Activated CD4-positive, alpha-beta T cell treated with anti-CD3 and anti-CD28 coated beads for 1 hour (primary cell): ENCODE results near the gene KANK4.

ENCODE experiments used
- DNase-seq: peaks from one replicate; pipeline ENCODE4 v3.0.0-alpha.2; 2020

The KANK4 gene

DNA sequence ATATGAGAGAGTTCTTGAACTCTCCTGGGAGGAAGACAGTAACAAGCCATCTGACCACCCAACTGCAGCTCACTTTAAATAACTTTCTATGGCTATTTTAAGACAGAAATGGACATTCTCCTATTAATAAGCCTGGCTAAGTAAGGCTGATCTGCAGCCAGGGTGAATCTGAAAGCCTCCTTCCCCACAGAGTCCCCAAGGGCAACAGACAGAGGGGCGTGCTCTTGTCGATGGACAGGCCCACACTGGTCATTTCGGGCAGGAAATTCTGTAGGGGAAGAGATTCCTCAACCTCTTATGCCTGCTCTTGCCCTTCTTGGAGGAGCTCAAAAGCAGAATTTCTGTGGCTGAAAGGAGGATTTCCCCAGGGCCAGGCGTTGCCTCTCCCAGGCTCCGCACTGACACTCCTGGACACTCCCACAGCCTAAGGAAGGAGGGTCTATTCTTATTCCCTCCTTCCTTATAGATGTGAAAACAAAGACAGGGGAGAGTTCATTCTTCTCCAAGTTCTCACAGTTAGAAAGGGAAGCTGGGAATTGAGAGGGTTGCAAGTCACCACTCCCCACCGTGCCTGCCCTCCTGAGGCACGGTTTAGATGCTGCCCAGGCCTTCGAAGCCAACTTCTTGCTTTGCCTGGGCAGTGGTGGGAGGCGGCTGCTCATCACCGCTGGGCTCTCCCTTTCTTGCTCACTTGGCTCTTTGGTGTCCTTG is 17.9 kb upstream of the KANK4 start:
- no peak for DNase-seq

DNA sequence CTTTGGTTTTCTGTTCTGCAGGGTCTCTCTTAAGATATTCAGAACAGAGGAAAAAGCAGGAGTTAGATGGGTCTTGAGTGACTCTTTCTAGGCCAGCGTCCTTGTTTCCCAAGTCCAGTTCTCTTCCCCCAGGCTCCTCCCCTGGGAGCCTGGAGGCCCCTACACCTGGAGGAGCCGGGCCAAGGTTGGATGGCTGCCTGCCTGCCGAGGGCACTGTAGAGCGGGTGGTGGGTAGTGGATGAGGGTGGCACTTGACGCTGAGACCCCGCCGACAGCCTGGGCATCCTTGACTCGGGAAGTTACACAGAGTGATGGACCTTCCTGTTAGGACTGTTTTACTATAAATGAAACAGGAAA is 17.4 kb upstream of the KANK4 start:
- no peak for DNase-seq

DNA sequence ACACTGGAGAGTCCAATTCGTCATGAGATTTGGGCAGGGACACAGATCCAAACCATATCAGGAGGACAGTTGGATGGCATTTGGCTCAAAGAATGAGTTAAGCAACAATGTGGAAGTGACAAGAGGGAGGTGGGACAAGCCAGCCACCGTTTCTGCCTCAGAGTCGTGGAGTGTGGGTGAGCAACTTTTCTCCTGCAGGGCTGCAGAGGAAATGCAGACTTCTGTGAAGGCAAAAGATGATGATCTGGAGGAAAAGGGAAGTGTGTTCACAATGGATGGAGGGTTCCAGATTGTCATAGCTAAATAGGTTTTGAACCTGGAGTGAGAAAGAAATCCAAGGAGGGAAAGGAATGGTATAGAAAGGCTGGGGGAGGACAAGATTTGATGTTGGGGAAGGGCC is 16.4 kb upstream of the KANK4 start:
- DNase-seq = no peak

DNA sequence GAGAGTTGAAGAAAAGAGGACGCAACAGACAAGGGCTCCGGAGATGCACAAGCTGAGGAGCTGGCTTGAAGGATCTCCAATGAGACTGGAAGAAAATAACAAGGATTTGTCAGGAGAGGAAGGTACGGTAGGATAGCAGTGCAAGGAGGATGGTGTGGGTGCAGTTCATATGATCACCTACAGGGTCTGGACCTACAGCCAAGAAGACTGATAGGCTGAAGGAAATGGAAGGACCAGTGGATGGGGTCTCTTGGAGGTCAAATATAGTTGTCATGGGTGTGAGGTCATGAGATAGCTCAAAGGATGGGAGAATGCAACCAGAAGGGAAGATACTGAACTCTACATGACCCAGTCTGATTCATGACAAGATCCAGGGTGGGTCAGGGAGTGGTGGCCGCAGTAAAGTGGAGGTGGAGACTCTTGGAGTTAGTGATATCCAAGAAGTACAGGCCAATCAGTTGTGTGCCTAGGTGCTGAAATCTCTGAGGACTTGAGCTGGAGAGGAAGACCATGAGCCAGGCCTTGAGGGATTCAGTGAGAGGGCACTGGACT is 15.3 kb upstream of the KANK4 start:
- no peak for DNase-seq

DNA sequence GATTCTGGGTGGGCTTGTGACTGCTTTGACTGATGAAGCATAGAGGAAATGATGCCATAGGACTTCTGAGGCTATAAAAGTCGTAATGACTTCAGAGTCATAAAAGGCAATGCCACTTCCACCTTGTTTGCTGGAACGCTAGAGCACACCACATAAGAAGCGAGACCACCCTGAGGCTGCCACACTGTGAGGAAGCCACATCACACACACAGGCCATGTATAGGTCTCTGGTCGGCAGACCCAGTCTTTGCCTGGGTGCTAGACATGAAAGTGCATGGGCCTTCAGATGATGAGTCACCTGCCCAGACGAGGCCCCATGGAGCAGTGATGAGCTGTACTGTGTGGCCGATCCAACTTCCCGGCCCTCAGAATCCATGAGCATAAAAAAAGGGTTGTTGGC is 14.2 kb upstream of the KANK4 start:
- DNase-seq = no peak

DNA sequence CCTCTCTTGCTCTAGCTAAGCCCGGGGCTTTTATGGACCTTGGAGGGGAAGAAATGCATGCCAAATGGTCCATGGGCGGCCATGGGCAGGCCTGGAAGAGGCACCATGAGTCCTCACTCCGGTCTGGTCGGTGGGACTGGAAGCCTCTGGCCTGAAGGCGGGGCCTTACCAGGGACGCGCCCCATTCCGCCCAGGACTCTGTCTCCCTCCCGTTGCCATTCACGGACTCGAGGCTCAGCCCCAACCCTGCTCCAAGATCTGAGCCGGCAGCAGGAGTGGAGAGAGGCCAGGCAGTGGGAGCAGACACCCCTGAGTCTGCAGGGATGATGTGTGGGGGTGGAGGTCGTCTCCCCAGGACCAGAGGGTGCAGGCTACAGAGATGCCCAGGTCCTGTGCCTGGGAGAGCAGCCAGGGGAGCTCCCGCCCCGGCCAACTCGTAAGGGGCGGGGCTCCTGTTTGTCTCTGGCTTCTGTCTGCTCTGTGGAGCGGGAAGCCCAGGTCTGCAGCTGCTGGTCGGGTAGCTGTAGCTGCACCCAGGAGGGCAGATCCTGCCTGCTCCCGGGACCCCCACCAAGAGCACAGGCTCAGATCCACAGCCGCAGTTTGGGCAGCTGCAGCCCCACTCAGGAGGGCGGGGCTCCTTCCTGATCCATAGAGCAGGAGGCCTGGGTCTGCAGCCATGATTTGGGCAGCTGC is 8.3 kb upstream of the KANK4 start:
- no peak for DNase-seq

DNA sequence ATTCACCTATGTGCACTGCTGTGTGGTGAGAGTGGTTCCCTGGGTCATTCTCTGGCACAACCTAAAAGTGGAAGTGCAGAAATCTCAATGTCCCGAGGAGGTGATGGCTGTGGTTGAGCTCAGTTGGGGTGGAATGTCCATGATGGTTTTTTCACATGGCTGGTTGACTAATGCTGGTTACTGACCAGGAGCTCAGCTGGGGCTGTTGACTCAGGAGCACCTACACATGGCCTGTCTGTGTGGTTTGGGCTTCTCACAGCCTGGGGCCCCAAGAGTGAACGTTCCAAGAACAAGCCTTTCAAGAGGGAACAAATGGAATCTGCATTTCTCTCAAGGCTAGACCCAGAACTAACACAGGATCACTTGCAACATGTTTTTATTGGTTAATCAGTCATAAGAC is 6.4 kb upstream of the KANK4 start:
- DNase-seq = no peak

DNA sequence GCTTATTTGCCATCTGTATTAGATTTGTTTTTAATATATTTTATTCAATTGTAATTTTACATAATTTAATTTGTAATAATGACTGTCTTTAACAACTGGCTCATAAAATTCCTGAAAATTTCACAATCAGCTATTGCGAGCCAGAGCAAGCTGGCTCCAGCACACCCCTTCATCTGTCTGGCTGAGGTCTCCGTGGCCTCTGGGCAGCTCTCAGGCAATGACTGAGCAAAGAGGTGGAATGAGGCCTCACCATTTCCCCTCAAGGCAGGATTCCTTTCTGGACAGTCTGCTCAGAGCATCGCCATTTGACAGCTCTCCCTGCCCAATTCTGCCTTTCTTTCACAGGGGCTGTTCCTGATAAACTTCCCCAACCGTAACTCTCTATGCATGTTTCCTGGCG is 5.8 kb upstream of the KANK4 start:
- no peak for DNase-seq

DNA sequence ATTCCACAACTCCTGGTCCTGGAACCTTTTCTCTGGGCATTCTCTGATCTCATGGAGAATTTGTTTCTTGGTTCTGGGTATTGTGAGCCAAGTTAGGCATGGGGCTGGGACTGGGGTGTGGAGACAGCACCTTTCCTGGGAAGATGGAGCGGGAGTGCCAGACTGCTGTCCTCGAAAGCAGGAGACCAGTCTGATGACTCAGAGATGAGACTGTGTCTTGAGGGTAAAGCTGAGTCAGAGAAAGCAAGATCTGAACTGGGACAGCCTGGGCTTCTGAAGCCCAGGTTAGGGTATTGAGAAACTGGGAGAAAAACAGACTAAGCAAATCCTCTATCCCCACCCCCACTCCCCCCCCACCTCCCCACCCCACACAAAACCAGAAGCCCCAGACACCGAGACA is 2.2 kb upstream of the KANK4 start:
- DNase-seq = no peak

DNA sequence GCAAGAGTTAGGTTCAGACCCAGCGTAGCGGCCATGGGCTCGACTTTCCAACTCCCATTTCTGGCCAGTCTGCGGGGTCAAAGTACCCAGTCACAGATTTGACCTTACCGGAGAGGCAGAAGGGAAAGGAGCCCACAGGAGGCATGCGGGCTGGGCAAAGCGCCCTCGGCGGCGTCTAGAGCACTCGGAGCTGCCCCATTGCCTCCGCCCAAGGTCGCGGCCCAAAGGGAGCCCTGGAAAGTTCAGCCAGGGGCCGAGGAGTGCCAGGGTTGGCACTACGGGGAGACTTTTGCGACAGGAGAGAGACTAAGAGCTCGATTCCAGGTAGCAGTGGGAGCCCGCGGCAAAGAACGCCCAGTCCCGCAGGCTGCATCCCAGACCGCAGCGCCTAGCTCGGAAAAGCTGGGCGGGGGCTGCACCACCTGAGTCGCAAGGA is 896 bp downstream of the KANK4 start:
- DNase-seq = no peak

DNA sequence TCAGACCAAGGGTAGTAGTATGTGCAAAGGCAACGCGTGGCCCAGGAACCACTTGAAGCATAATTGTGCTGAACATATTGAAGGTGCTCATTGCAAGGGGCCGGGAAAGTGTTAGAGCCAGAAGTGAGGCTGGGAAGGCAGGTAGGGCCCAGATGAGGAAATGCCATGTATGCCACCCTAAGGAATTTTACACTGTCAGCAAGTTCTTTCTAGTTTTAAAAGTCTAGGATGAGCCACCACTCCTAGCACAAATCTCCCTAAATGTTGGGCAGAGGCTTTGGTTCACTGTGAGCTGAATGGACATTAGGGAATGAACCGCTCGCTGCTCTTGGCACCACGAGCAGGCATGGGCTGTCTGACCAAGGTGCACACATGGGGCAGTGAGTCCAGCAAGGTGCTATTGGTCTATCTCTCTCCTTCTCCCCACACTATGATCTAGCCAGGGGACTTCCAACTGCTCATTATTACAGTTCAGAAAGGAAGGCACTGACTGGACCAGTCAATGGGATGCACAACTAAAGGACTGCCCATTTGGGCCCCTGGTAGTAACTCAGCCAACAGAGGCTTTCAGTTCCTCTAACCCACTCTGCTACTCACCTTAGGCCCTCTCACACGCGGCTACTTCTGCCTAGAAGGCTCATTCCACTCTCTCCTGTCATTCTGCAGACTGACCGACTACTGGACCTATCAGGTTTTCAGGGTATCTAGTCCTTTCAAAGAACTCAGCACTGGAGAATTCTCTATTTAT is 2.0 kb downstream of the KANK4 start:
- no peak for DNase-seq

DNA sequence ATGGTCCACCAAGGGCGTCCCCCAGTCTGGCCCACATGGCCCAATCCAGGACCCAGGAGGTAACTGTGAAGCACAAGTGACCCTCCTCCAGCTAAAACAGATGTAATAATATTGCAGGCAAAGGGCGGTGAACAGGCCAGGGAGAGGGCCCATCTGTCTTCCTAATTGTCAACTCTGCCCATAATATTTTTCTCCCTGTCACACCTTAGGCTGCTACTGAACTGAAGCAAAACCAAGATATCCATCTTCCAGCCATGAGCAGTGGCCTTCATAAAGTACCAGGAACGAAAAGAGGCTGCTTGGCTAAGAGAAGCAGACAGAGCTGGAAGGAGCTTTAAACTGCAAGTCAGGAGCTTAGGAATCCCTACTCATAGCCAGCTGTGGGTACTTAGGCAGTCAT is 3.1 kb downstream of the KANK4 start:
- no peak for DNase-seq

DNA sequence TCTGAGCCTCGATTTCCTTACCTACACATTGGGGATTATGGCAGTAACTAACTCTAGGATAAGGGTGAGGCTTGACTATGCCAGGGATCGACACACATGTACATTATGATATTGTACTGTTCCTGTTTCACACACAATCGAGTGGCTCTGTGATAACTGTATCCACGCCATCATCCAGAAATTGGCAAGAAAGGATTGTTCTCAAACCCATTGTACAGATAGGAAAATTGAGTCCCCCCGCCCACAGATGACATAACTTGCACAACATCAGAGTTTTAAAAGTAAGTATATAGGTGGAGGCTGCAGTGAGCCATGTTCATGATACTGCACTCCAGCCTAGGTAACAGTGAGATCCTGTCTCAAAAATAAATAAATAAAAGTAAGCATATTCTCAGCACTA is 3.8 kb downstream of the KANK4 start:
- DNase-seq = no peak

DNA sequence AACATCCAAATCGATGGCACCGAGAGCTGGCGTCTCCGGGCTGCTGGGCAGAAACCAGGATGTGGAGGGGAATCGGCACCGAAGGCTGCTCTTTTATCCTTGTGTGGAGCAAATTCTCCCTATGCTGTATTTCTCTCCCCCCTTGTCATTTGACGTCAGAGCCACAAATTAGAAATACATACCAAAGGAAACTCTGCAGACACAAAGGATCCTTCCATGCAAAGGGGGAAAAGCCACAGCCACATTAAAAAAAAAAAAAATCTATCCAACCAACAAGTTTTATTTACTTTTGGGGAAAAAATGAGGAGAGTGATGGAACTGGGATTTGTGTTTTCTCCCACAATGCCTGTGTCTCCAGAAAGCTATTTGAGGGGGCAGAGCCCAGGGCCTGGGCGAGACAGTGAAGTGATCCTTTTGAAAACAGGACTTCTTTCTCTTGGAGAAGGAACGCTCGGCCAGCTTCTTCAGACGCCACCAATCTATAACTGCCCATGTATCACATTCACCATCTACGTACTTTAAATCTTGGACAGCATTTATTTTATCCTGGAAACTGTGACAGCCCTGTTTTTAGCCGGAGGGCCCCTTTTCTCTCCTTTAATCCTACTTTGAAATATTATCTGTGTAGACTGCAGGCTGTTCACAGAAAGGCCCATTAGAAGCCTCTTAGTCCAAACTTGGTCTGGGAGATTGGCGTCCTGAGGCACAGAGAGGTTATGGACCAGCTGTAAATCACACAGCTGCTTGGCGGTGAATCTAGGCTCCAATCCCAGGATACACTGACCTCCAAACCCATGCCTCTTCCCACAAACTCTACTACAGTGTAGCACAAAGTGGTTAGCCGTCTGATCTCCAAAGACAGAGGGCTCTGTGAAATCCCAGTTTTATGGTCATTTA is 4.5 kb downstream of the KANK4 start:
- no peak for DNase-seq

DNA sequence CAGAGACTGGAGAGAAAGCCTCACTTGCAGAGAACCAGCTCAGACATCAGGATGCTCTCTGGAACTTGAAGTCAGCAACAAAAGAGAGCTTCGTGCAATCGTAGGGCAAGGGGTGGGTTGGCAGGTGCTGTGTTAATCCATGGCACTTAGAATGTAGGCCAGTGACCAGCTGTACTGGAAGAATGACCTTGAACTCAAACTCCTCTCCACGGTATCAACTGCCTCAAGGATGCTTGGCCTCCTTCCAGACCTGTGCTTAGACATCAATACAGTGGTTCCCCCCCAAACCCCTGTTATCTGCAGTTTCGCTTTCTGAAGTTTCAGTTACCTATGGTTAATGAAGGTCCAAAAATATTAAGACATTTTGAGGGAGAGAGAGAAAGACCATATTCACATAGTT is 6.5 kb downstream of the KANK4 start:
- no peak for DNase-seq

DNA sequence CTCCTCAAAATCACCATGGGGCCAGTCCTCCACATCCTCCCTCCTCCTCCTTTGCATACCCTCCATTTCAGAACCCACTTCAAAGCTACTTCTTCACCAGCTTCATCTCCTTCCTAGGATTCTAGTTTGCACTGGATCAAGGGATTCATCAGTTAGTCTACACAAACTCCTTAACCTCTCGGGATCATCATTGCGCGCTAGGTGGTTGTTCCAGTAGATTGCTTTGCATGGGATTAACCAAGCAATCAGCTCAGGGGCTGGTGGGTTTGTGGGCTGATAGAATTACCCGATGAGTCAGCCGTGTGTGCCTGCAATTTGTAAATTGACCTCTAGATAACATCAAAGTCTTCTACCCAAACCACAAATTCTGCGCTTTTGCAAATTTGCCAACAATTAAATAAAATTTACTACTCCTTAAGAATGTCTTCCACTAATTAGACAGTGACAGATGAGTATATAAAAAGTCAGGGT is 7.7 kb downstream of the KANK4 start:
- DNase-seq = no peak

DNA sequence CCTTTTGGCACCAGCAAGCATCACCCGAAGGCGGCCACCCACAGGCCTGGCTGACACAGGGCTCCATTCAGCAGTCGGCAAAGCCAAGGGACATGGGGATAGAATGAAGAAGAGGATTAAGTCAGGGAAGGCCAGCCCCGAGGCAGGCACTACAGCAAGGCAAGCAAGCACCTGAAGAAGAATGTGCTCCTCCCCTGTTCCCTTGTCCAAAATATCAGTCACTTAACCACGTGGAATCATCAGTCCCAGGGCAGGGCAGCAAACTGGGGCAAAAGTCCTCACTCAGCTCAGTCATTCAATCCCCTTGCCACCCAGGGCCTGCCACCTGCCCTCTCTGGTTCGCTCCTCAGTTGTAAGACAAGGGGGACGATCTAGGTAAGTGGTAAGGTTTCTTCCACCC is 9.3 kb downstream of the KANK4 start:
- DNase-seq = no peak

DNA sequence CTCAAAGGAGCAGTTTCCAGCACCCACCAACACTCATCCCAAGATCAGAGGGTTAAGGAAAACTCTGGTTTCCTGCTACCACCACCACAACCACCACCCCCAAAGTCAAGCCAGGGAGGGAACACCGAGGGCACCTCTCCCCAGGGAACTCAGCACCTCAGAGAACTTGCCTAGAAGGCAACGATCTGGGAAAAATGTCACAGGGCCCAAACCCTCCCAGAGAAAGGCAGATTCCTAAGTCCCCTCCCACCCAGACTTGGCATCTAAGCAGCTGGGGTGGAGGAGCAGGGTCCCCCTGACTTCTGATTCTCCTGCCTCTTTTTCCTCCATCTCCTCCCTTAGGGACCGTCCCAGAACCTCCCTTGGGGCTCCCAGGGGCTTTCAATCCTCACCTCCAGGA is 10.6 kb downstream of the KANK4 start:
- DNase-seq = no peak

DNA sequence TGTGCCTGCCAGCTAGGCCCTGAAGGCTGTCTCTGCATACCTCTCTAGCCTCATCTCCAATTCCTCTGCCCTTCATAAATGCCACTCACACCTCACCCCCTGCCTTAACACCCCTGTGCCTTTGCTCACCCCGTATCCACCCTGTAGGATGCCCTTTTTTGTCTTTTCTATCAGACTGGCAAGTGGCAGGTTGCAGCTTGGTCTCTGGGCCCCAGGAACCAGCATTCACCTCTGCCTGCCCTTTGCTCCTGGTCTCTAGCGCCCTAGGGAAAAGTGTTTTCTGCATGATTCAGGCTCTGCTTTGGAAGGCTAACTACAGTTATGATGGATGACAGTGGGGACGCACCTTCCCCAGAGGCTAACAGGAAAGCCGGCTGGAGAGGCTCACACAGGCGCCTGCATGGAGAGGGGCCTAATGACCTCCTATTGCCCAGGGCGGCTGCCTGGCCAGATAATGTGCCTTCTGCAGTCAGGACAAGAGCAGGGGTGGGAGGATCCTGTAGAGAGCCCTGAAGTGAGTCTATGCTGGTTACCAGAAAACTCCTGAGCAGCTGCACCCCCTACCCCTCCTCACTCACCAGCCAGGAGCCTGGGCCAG is 11.2 kb downstream of the KANK4 start:
- no peak for DNase-seq

DNA sequence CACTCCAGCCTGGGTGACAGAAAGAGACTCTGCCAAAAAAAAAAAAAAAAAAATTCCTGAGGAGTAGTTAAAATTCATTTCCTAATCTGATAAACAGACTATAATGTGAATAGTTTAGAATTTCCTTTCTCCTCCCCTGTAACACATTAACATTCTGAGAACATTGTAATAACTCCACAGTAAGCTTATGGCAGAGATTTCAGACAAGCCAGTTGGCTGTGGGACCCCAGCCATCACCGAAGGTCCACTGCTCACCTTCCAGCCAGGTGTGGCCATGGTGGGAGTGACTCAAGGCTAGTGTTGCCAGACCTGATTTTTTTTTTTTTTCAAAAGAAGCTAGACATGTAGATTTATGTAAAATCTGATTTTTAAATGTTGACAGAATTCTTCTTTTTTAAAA is 11.8 kb downstream of the KANK4 start:
- no peak for DNase-seq

DNA sequence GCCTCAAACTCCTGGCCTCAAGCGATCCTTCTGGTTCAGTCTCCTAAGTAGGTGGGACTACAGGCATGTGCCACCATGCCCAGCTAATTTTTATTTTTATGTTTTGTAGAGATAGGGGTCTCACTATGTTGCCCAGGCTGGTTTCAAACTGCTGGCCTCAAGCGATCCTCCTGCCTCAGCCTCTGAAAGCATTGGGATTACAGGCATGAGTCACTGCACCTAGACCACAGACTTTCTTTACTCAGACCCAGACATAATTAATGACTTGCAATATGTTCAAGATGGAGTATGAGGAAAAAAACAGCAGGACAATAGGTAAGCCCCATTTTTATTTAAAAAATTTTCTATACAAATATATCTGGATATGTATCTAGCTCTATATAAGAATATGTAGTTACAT is 13.2 kb downstream of the KANK4 start:
- no peak for DNase-seq

DNA sequence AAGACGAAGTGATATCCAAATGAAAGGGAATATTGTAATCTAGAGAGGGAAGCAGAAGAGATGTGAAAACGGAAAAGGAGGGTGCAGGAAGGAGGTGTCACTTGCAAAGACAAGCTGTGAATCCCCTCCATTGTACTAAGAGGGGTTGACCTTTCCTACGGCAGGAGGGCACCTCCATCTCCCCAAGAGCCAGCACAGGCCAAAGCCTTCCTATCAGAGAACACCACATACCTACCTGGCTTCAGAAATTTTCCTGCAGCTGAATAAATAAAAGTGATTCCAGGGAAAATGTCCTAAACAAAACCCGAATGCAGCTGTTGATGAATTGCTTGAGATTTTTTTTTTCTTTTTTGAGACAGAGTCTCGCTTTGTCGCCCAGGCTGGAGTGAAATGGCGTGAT is 14.3 kb downstream of the KANK4 start:
- no peak for DNase-seq
